Right ventricle myocardium superior (tissue), 1 donor: ENCODE results near the gene RASAL1. TPM values are rescaled to one million over a fixed set of nuclear protein-coding genes. Genes with fewer than 3 reads are reported as not detected.
A peak's percentile ranks its signal among the peaks of the same experiment; 100 is the strongest.

Source experiments
- ATAC-seq: fragments of 200-7000 bp; cut with Tn5 transposase; one replicate; pipeline ENCODE4 v1.9.1; 2020; ENCODE audit warnings: mild to moderate bottlenecking; ENCODE audit not compliant: poor library complexity
- DNase-seq: peaks from one replicate; pipeline ENCODE4 v3.0.0-alpha.2; 2020
- intact Hi-C: fragments of 100-400 bp; cut with DNase I; formaldehyde crosslinking; loops from one replicate; pipeline ENCODE4 v1.11.2; 2022
- microRNA-seq: library from miRNA; unstranded; fragments of <30 nt; microRNA quantifications from one replicate; pipeline ENCODE4 v1.2.0, GENCODE V29; 2020
- total RNA-seq: library from RNA; stranded (reverse); fragmentation: NEBNext Ultra II Directional; extraction: Animal tissue kit (Norgen Biotek cat#: 25700); gene quantifications from one replicate; pipeline ENCODE4 v1.2.1, GENCODE V29; 2021
- donor health status: DM: no; HTN: yes; CAD: no; lungs with severe emphysema.

Gene RASAL1
- total RNA-seq, 1 donor from 2014 or later = not detected

GRCh38 chr12:113057565-113058485 lies 77.7 kb downstream of the RASAL1 start:
- intact Hi-C loops = no loop called here

DNA sequence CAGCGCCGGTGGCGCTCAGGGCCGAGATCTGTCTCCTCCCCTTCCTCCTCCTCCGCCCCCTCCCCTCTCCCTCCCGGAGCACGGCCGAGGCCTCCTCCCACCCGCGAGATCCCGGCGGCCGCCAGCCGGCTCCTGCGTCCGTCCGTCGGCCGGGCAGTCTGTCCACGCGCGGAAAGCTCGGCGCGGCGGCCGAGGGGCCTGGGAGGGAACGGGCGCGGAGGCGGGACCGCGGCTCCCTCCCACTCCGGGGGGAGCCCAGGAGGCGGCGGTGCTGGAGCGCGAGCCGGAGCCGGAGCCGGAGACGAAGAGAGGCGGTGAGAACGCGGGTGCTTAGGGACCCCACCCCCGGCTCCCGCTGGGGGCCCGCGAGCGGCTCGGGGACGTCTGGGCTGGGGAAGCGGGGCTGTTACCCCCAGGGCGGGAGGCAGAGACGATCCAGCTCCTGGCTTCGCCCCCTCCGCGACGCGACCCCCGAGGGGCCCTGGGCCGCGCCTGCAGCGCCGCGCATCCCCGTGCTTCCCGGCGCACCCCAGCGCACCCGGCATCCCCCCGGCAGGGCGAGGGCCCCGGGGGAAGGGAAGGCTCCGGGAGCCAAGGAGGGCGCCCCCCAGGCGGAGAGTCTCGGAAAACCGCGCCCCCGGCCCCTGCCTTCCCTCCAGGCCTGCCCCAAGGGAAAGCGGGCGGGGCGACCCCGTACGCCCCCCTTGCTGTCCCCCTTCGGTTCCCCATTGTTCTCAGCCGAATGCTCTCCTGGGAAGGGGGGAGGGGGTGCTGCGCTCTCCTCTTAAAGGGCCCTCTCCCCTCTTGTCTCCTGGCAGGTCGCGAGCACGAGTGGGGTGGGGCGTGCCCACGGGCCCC lies 78.7 kb downstream of the RASAL1 start, which contains the start of gene DTX1:
DTX1 (plus strand) TSS at position 100 of the 858 bp plus-strand sequence. CDS start 1,463 bp downstream, outside the sequence.
- ATAC-seq (peak; percentile 82), DNase-seq (peak; percentile 61)
- intact Hi-C loops = no loop called here

More at GRCh38 chr12:113057565-113058485, 77.7 kb downstream of the RASAL1 start:
- peak; percentile 36 for ATAC-seq
- DNase-seq = no peak

DNA sequence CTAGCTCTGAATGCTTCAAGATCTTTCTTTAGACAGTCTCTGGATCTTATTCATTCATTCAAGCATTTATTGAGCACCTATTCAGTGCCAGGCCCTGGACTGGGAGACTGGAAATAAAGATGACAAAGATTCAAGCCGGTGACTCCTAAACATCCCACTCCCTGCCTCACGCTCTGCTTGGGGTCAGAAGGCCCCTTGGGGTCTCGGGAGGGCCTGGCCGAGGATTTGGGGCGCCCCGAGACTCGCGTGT lies 79.3 kb downstream of the RASAL1 start:
- intact Hi-C loops = no loop called here
- ATAC-seq = no peak
- no peak for DNase-seq

DNA sequence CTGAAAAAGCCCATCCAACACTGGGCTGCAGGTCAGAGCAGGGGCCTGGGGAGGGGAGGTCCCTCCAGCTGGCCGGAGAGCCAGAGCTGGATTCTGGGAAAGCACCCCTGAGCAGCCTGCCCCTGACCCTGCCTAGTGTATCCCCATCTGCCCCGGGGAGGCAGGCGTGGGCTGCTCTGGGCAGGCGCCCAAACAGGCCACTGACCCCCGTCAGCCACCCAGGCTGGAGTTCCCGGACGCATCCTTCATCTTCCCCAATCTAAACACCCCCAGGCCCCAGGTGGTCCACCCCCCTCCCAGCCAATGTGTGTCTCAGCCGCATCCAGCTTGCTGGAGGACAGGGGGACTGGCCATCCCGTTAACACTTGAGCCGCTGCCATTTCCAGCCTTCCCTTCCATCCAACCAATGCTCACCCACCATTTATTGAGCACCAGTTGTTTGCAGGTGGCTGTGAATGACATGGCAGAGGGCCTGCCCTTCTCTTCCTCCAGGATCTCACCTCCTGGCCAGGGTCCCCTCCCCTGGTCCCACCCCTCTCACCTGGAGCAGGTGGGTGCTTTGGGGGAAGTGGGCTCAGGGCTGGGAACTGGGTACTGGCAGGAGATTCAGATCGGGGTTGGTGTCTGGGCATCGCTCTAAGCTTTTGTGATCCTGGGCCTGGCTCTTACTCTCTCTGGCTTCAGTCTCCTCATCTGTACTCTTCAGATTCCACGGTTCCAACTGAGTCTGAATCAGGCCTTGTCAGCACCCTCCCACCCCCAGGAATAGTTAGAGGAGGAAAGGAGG lies 79.8 kb downstream of the RASAL1 start:
- intact Hi-C loops = no loop called here
- DNase-seq (no peak), ATAC-seq (no peak)

DNA sequence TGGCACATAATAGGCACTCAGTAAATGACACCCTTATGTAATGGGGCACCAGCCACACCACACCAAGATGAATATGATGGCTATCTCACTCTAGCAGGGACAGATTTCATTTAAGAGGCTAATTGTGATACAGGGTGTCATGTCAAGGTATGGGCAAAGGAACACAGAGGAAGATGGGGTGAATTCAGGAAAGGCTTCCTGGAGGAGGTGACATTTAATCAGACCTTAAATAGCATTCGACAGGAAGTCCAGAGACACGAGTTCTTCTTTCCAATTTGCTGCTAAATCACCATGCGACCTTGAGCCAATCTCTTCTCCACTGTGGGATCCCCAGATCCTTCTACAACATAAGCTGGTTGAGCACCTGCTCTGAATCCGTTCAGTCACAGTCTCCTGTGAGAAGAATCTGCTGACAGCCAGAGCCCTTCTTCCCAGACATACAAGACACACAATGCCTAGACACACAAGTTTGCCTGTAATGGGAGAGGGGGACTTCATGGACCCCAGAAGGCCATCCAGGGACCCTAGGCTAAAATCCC lies 80.5 kb downstream of the RASAL1 start:
- no peak for ATAC-seq
- no peak for DNase-seq

DNA sequence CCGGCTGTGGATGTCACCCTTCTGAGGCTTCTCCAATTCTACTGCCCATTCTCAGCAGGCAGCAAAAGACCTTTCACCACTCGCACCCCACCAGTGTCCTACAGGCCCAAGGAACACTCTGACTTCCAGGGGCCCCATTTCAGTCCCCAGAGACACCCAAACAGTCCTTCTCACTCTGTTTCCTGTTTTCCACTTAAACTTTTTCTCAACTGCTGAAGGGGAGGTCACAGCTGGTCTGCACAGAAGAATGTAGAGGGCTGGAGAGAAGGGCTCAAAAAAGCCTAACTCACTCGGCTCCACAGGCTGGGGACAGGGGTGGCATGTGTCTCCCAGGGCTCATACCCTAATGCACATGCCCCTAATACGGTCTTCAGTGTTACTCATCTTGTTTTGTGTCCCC lies 83.2 kb downstream of the RASAL1 start:
- no peak for DNase-seq
- ATAC-seq = no peak
- intact Hi-C loops = no loop called here

More for the DNA sequence above, 80.5 kb downstream of the RASAL1 start:
- intact Hi-C loops = no loop called here

DNA sequence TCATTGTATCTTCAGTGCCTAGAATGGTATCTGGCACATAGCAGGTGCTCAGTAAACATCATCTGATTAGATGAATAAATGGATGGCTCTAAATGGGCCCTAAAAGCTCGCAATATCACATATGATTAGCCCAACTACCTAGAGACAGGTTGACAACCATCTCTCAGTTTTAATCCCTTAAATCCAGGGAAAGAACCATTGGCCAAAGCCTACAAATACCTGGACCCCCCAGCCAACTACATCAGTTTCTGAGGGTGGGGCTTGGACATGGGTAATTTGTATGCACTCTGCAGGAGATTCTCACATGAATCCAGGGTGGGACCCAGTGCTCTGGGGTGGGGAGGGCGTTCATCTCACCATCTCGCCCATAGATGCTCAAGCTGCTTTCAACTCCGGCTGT lies 83.8 kb downstream of the RASAL1 start:
- intact Hi-C loops = no loop called here
- no peak for ATAC-seq
- DNase-seq = no peak

- ATAC-seq = no peak
- intact Hi-C loops = no loop called here
Measured at GRCh38 chr12:113050795-113051194, 84.8 kb downstream of the RASAL1 start.

DNA sequence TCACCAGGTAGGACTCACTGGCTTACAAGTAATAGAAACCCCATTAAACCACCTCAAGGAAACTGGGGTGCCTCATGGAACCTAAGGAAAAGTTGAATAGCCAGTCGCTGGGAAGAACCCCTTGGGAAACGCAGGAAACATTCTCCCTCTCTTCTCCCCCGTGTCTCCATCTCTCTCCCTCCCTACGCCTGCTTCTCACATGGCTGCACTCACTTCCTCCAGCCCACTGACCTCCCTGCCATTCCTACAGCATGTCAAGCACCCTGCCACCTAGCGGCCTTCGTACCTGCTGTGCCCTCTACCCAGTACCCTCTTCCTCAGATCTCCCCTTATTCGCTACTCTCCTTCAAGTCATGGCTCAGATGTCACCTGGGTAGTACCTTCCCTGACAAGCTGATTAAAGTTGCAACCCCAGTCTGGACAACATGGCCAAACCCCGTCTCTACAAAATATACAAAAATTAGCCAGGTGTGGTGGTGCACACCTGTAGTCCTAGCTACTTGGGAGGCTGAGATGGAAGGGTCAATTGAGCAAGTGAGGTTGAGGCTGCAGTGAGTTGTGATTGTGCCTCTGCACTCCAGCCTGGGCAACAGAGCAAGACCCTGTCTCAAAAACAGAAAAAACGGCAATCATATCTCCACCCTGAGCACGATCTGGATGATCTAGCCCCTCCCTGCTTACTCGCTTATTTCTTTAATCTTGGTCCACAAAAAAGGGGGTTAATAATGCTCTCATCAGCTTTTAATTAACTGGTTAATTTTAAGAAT lies 85.4 kb downstream of the RASAL1 start:
- DNase-seq (no peak), ATAC-seq (no peak)

More at GRCh38 chr12:113050795-113051194, 84.8 kb downstream of the RASAL1 start:
- DNase-seq = no peak

More for the DNA sequence above, 85.4 kb downstream of the RASAL1 start:
- intact Hi-C loops = loop anchor here (2.0 to 5.0 kb wide), 3 partner anchors 47 to 125 kb away; no protein-coding TSS in a partner anchor

Small RNA genes lying within 50 kb of the gene (microRNA-seq; reads per million reads assigned to microRNA genes)
- not detected for gene MIR7106

Other genes starting within 250 kb of the RASAL1 start
- 4.6 TPM for gene OAS1, start 228.8 kb downstream of the RASAL1 start, total RNA-seq
- 5.1 TPM for gene OAS3, start 197.3 kb downstream of the RASAL1 start, total RNA-seq
- gene OAS2, start 157.2 kb downstream of the RASAL1 start, total RNA-seq = 3.7 TPM
- gene DTX1, start 79.0 kb downstream of the RASAL1 start, total RNA-seq = 1.6 TPM
- not detected for gene CFAP73, start 14.0 kb upstream of the RASAL1 start, total RNA-seq
- 33.6 TPM for gene DDX54, start 49.7 kb upstream of the RASAL1 start, total RNA-seq
- 16.3 TPM for gene RITA1, start 50.0 kb upstream of the RASAL1 start, total RNA-seq
- 128 TPM for gene TPCN1, start 85.7 kb upstream of the RASAL1 start, total RNA-seq
- 12.3 TPM for gene SLC8B1, start 199.3 kb upstream of the RASAL1 start, total RNA-seq
- gene PLBD2, start 222.8 kb upstream of the RASAL1 start, total RNA-seq = 40.2 TPM